ENCODE measurements around the gene WDHD1.
A peak's percentile ranks its signal among the peaks of the same experiment; 100 is the strongest.
"Not testable (repeated sequence)": the region's sequence is repeated elsewhere in the genome, so short reads cannot be mapped to it uniquely, and the experiment has no call there.

WDHD1 gene

GRCh38 chr14:55047301-55048053 is 20.6 kb upstream of the WDHD1 start:
- DNase-seq = no peak

- DNase-seq = no peak
These were observed 18.2 kb upstream of the WDHD1 start for GRCh38 chr14:55045087-55045486.

- DNase-seq = no peak
These were observed 16.6 kb upstream of the WDHD1 start for GRCh38 chr14:55043528-55043927.

GRCh38 chr14:55038708-55039107 is 11.8 kb upstream of the WDHD1 start:
- no peak for DNase-seq

- not testable (repeated sequence) for DNase-seq
These were observed 11.1 kb upstream of the WDHD1 start for GRCh38 chr14:55037995-55038394.

- no peak for DNase-seq
These were observed 4.3 kb upstream of the WDHD1 start for GRCh38 chr14:55031190-55031589.

- DNase-seq = no peak
These were observed 1.6 kb upstream of the WDHD1 start for GRCh38 chr14:55028476-55028875.

GRCh38 chr14:55028066-55028465 is 1.2 kb upstream of the WDHD1 start:
- DNase-seq = no peak

- DNase-seq = no peak
These were observed 482 bp downstream of the WDHD1 start for GRCh38 chr14:55026441-55026792.

- DNase-seq = no peak
These were observed 951 bp downstream of the WDHD1 start for GRCh38 chr14:55025948-55026347.

- DNase-seq = not testable (repeated sequence)
These were observed 2.5 kb downstream of the WDHD1 start for GRCh38 chr14:55024365-55024764.

GRCh38 chr14:55019968-55020554 is 6.8 kb downstream of the WDHD1 start:
- no peak for DNase-seq

GRCh38 chr14:55015006-55015405 is 11.9 kb downstream of the WDHD1 start:
- no peak for DNase-seq

- DNase-seq = no peak
These were observed 21.8 kb downstream of the WDHD1 start for GRCh38 chr14:55005071-55005470.

GRCh38 chr14:55000381-55000780 is 26.5 kb downstream of the WDHD1 start:
- DNase-seq = peak; percentile 6

- no peak for DNase-seq
These were observed 41.7 kb downstream of the WDHD1 start for GRCh38 chr14:54985156-54985555.

GRCh38 chr14:54981698-54982097 is 45.2 kb downstream of the WDHD1 start:
- no peak for DNase-seq

GRCh38 chr14:54979039-54979438 is 47.9 kb downstream of the WDHD1 start:
- DNase-seq = no peak

- DNase-seq = no peak
These were observed 50.6 kb downstream of the WDHD1 start for GRCh38 chr14:54976316-54976715.

- DNase-seq = no peak
These were observed 51.0 kb downstream of the WDHD1 start for GRCh38 chr14:54975856-54976255.

GRCh38 chr14:54974788-54975414 is 52.0 kb downstream of the WDHD1 start:
- no peak for DNase-seq

- no peak for DNase-seq
These were observed 59.4 kb downstream of the WDHD1 start for GRCh38 chr14:54967496-54967895.

- DNase-seq = no peak
These were observed 71.8 kb downstream of the WDHD1 start for GRCh38 chr14:54955143-54955542.

GRCh38 chr14:54953609-54954008 is 73.3 kb downstream of the WDHD1 start:
- not testable (repeated sequence) for DNase-seq

Data from central memory CD4-positive, alpha-beta T cell (primary cell).